HG03575 (cell line): ENCODE data around the gene LSM14B.

Experiments
- ATAC-seq: cut with Tn5 transposase; IDR thresholded peaks from one replicate; pipeline ENCODE4 v1.9.1; 2021; ENCODE audit not compliant: unreplicated experiment, insufficient number of reproducible peaks, low FRiP score; ENCODE audit errors: extremely low read depth

LSM14B gene

GRCh38 chr20:62174021-62174804, 51.9 kb downstream of the LSM14B start:
- no peak for ATAC-seq

- no peak for ATAC-seq
Observed at GRCh38 chr20:62174870-62175624, 52.8 kb downstream of the LSM14B start.

GRCh38 chr20:62175711-62176110, 53.4 kb downstream of the LSM14B start:
- no peak for ATAC-seq

- no peak for ATAC-seq
Observed at GRCh38 chr20:62176866-62177265, 54.6 kb downstream of the LSM14B start.

GRCh38 chr20:62177307-62177706, 55.0 kb downstream of the LSM14B start:
- no peak for ATAC-seq

- ATAC-seq = no peak
Observed at GRCh38 chr20:62178316-62179161, 56.3 kb downstream of the LSM14B start.

GRCh38 chr20:62179162-62179504, 56.9 kb downstream of the LSM14B start:
- no peak for ATAC-seq

GRCh38 chr20:62181808-62182207, 59.5 kb downstream of the LSM14B start:
- ATAC-seq = no peak

- peak; percentile 47 for ATAC-seq
Observed at GRCh38 chr20:62182469-62183425, 60.5 kb downstream of the LSM14B start, which contains the start of gene MTG2. Gene MTG2 (plus strand): TSS chr20:62183028. CDS start chr20:62193421, 10,393 bp downstream.

- no peak for ATAC-seq
Observed at GRCh38 chr20:62183426-62184142, 61.3 kb downstream of the LSM14B start.
